H1 (cell line): ENCODE measurements around the gene FGF11. TPM values are rescaled to one million over a fixed set of nuclear protein-coding genes. Genes with fewer than 3 reads are reported as not detected.

Experiments used
- CTCF ChIA-PET: fragments of 300-600 bp; sonication (Branson Sonifier 250); formaldehyde crosslinking; loops from one replicate; lab custom pipeline; 2021; ENCODE audit not compliant: partially characterized antibody; lab: Charles Lee
- POLR2A ChIA-PET: fragments of 300-600 bp; sonication (Branson Sonifier 250); formaldehyde crosslinking; loops from one replicate; lab custom pipeline; 2021; ENCODE audit warnings: inconsistent platforms; ENCODE audit not compliant: partially characterized antibody; lab: Charles Lee
- DNase-seq, 2 experiments: peaks; one replicate each; pipeline versions ENCODE4 v3.0.0 to v3.0.0-alpha.2; 2010 to 2022; ENCODE audit warnings: low spot score in 2 of 2, low read depth in 1 of 2, mixed read lengths in 1 of 2
- FAIRE-seq: peaks from 2 replicates; lab custom pipeline; 2011; peaks lifted over from hg19 to GRCh38; lab: Jason Lieb, UNC
- H2AFZ ChIP-seq: 2 replicates; pipeline ENCODE4 v1.8.1; 2012; ENCODE audit warnings: low read length, inconsistent platforms
- H2AK5ac ChIP-seq: 2 replicates; pipeline ENCODE4 v1.6.1; 2013; ENCODE audit warnings: low read depth, low read length
- H2BK120ac ChIP-seq: replicated peaks from 2 replicates; pipeline ENCODE3; 2013; ENCODE audit warnings: low read depth, low read length, inconsistent platforms
- H2BK12ac ChIP-seq: 2 replicates; pipeline ENCODE4 v1.6.1; 2013; ENCODE audit warnings: low read depth, low read length
- H2BK15ac ChIP-seq: 2 replicates; pipeline ENCODE4 v1.6.1; 2013; ENCODE audit warnings: low read length
- H2BK20ac ChIP-seq: 2 replicates; pipeline ENCODE4 v1.6.1; 2013; ENCODE audit warnings: low read length
- H2BK5ac ChIP-seq: 2 replicates; pipeline ENCODE4 v1.6.1; 2013; ENCODE audit warnings: low read depth, low read length
- H3K14ac ChIP-seq: 2 replicates; pipeline ENCODE4 v1.6.1; 2013; ENCODE audit warnings: inconsistent platforms; ENCODE audit not compliant: insufficient read length
- H3K18ac ChIP-seq: 2 replicates; pipeline ENCODE4 v1.6.1; 2013; ENCODE audit warnings: low read length; ENCODE audit errors: extremely low read depth
- H3K23ac ChIP-seq: 2 replicates; pipeline ENCODE4 v1.6.1; 2013; ENCODE audit warnings: inconsistent platforms; ENCODE audit not compliant: insufficient read length
- H3K23me2 ChIP-seq: 2 replicates; pipeline ENCODE4 v1.6.1; 2013; ENCODE audit warnings: low read depth, low read length
- H3K27ac ChIP-seq: 2 replicates; pipeline ENCODE4 v1.6.1; 2011; ENCODE audit warnings: low read depth, low read length, inconsistent platforms
- H3K27me3 ChIP-seq, 4 experiments: replicated peaks in 1 of 4; 1 replicate in 1 of 4; 2 replicates in 3 of 4; pipeline versions ENCODE4 v1.6.1 to v1.8.1; 2011 to 2013; ENCODE audit warnings: low read length in 3 of 4, mild to moderate bottlenecking in 3 of 4, inconsistent platforms in 2 of 4, mixed read lengths in 2 of 4, moderate library complexity in 1 of 4; ENCODE audit not compliant: control insufficient read depth in 3 of 4, insufficient read depth in 3 of 4; ENCODE audit errors: extremely low read depth in 1 of 4
- H3K36me3 ChIP-seq, 4 experiments: 2 replicates each; pipeline versions ENCODE4 v1.6.1 to v1.8.1; 2011 to 2013; ENCODE audit warnings: mild to moderate bottlenecking in 4 of 4, low read length in 3 of 4, moderate library complexity in 2 of 4, control low read depth in 1 of 4, inconsistent platforms in 1 of 4; ENCODE audit not compliant: insufficient read depth in 4 of 4, control insufficient read depth in 2 of 4
- H3K4ac ChIP-seq: replicated peaks from 2 replicates; pipeline ENCODE3; 2013; ENCODE audit warnings: low read length, low read depth, mixed read lengths, inconsistent platforms; ENCODE audit not compliant: insufficient read length
- H3K4me1 ChIP-seq, 4 experiments: replicated peaks in 1 of 4; 1 replicate in 1 of 4; 2 replicates in 3 of 4; pipeline versions ENCODE4 v1.6.1 to v1.8.1; 2011 to 2013; ENCODE audit warnings: low read length in 3 of 4, inconsistent platforms in 2 of 4, mixed read lengths in 1 of 4; ENCODE audit not compliant: insufficient read depth in 4 of 4, control insufficient read depth in 3 of 4
- H3K4me2 ChIP-seq, 2 experiments: 2 replicates each; pipeline versions ENCODE4 v1.6.1 to v1.8.1; 2011 to 2013; ENCODE audit warnings: low read depth in 2 of 2, low read length in 2 of 2, control low read depth in 1 of 2, inconsistent platforms in 1 of 2, mild to moderate bottlenecking in 1 of 2; ENCODE audit not compliant: insufficient read depth in 1 of 2
- H3K4me3 ChIP-seq, 4 experiments: fragments of 200-600, 300-600 bp in 1 of 4; sonication (generic), shearing (Covaris generic), sonication (Bioruptor Twin) in 1 of 4; 2 replicates each; pipeline versions ENCODE4 v1.5.1 to v1.8.1; 2011 to 2016; ENCODE audit warnings: low read length in 4 of 4, low read depth in 3 of 4, control low read depth in 2 of 4, inconsistent platforms in 2 of 4, mild to moderate bottlenecking in 2 of 4, mixed read lengths in 1 of 4, moderate library complexity in 1 of 4; ENCODE audit not compliant: insufficient read depth in 2 of 4; ENCODE audit errors: extremely low read depth in 1 of 4
- H3K56ac ChIP-seq: replicated peaks from 2 replicates; pipeline ENCODE3; 2013; ENCODE audit warnings: low read depth, mild to moderate bottlenecking, mixed read lengths, low read length, inconsistent platforms; ENCODE audit not compliant: insufficient read length
- H3K79me1 ChIP-seq: 2 replicates; pipeline ENCODE4 v1.6.1; 2013; ENCODE audit warnings: low read depth, low read length, control low read depth
- H3K79me2 ChIP-seq, 2 experiments: 2 replicates each; pipeline versions ENCODE4 v1.6.1 to v1.8.1; 2012 to 2013; ENCODE audit warnings: low read length in 2 of 2, mild to moderate bottlenecking in 2 of 2, inconsistent platforms in 1 of 2; ENCODE audit not compliant: insufficient read depth in 2 of 2, control insufficient read depth in 1 of 2
- H3K9ac ChIP-seq, 4 experiments: replicated peaks in 1 of 4; 1 replicate in 1 of 4; 2 replicates in 3 of 4; pipeline versions ENCODE4 v1.6.1 to v1.8.1; 2011 to 2013; ENCODE audit warnings: low read depth in 3 of 4, low read length in 3 of 4, control low read depth in 2 of 4, mild to moderate bottlenecking in 2 of 4, moderate library complexity in 2 of 4, inconsistent platforms in 1 of 4; ENCODE audit errors: extremely low read depth in 1 of 4
- H3K9me3 ChIP-seq, 2 experiments: 2 replicates each; pipeline versions ENCODE4 v1.6.1 to v1.8.1; 2012 to 2013; ENCODE audit warnings: mild to moderate bottlenecking in 2 of 2, moderate library complexity in 2 of 2, control low read depth in 1 of 2, inconsistent platforms in 1 of 2, low read depth in 1 of 2, low read length in 1 of 2, mixed read lengths in 1 of 2; ENCODE audit not compliant: insufficient read depth in 2 of 2
- H4K20me1 ChIP-seq, 2 experiments: replicated peaks in 1 of 2; 2 replicates each; pipeline versions ENCODE3 to v1.8.1; 2011 to 2013; ENCODE audit warnings: inconsistent platforms in 2 of 2, low read length in 2 of 2, mild to moderate bottlenecking in 1 of 2; ENCODE audit not compliant: insufficient read depth in 2 of 2, control insufficient read depth in 1 of 2
- H4K5ac ChIP-seq: 2 replicates; pipeline ENCODE4 v1.6.1; 2013; ENCODE audit warnings: low read length, low read depth, mixed read lengths, inconsistent platforms; ENCODE audit not compliant: insufficient read length
- H4K8ac ChIP-seq: 2 replicates; pipeline ENCODE4 v1.8.0; 2013; ENCODE audit warnings: mild to moderate bottlenecking, moderate library complexity, low read length, inconsistent platforms; ENCODE audit not compliant: insufficient read depth; ENCODE audit errors: extremely low read depth
- H4K91ac ChIP-seq: replicated peaks from 2 replicates; pipeline ENCODE3; 2013; ENCODE audit warnings: low read length, mixed read lengths, inconsistent platforms; ENCODE audit not compliant: insufficient read length
- BRCA1 ChIP-seq: IDR thresholded peaks from 2 replicates; pipeline ENCODE4 v1.6.1; 2012; ENCODE audit warnings: low read depth, low read length, improper control_type of control experiment
- CBX5 ChIP-seq: fragments of 300-800, 300-1000 bp; sonication (generic); IDR thresholded peaks from 2 replicates; pipeline ENCODE4 v1.7.1; 2016; ENCODE audit warnings: antibody characterized with exemption, low read length, low read depth
- CBX8 ChIP-seq: fragments of 300-800, 300-1000 bp; sonication (generic); IDR thresholded peaks from 2 replicates; pipeline ENCODE4 v1.7.1; 2016; ENCODE audit warnings: low read depth, low read length, borderline replicate concordance
- CHD2 ChIP-seq: IDR thresholded peaks from 2 replicates; pipeline ENCODE4 v1.6.1; 2012; ENCODE audit warnings: low read length, improper control_type of control experiment
- CTBP2 ChIP-seq: IDR thresholded peaks from 2 replicates; pipeline ENCODE4 v1.7.0; 2011; ENCODE audit warnings: borderline replicate concordance, mild to moderate bottlenecking, moderate library complexity, mixed read lengths, low read length; ENCODE audit not compliant: insufficient read depth, insufficient read length
- EZH2 ChIP-seq: fragments of 200-600 bp; sonication (generic); IDR thresholded peaks from 2 replicates; pipeline ENCODE4 v1.7.1; 2012; ENCODE audit warnings: low read depth, mild to moderate bottlenecking, moderate library complexity, low read length, inconsistent platforms; ENCODE audit not compliant: severe bottlenecking
- SAP30 ChIP-seq: fragments of 300-600 bp; sonication (generic); IDR thresholded peaks from 2 replicates; pipeline ENCODE4 v1.7.1; 2012; ENCODE audit warnings: low read length, moderate library complexity, mild to moderate bottlenecking, inconsistent platforms; ENCODE audit not compliant: insufficient read depth, insufficient replicate concordance
- TCF12 ChIP-seq: IDR thresholded peaks from 2 replicates; pipeline ENCODE4 v1.6.1; 2011; ENCODE audit warnings: low read depth, mild to moderate bottlenecking, low read length
- TEAD4 ChIP-seq: IDR thresholded peaks from 2 replicates; pipeline ENCODE4 v1.6.1; 2012; ENCODE audit warnings: low read depth, low read length, inconsistent platforms, mixed read lengths
- WGBS, 2 experiments: shearing (Covaris generic) in 1 of 2; methylation state at CpG; one replicate each; pipeline versions ENCODE4 v1.1.6 to v1.1.7; 2013 to 2015; ENCODE audit warnings: low lambda C conversion rate in 2 of 2, mixed read lengths in 2 of 2, inconsistent platforms in 1 of 2, low coverage in 1 of 2, missing lambda C conversion rate in 1 of 2; ENCODE audit not compliant: insufficient replicate concordance in 2 of 2, insufficient coverage in 1 of 2, insufficient read length in 1 of 2; ENCODE audit errors: extremely low coverage in 1 of 2, missing lambda C conversion rate in 1 of 2; 5-methylcytosine and 5-hydroxymethylcytosine counted together
- polyA plus RNA-seq, 7 experiments: library from polyadenylated mRNA; depleted of rRNA in 3 of 7; stranded (reverse) in 5 of 7; unstranded in 2 of 7; fragments of >200 nt in 5 of 7; fragments of 200-250 nt in 2 of 7; gene quantifications; 1 replicate in 5 of 7; 2 replicates in 1 of 7; 4 replicates in 1 of 7; pipeline versions ENCODE4 v1.2.1 to v1.2.3, GENCODE V29; 2011 to 2013; ENCODE audit warnings: missing spikeins in 2 of 7, mixed read lengths in 2 of 7
- total RNA-seq: library from RNA; stranded (reverse); fragmentation: NEBNext Ultra II Directional; extraction: Animal tissue kit (Norgen Biotek cat#: 25700); gene quantifications from 2 replicates; pipeline ENCODE4 v1.2.1, GENCODE V29; 2021

FGF11 gene
- total and polyA plus RNA-seq, 2 of the 8 experiments (the other 6 are each of a cell fraction or from before 2014, with no cell fraction given): 11.8 to 26.1 TPM

DNA sequence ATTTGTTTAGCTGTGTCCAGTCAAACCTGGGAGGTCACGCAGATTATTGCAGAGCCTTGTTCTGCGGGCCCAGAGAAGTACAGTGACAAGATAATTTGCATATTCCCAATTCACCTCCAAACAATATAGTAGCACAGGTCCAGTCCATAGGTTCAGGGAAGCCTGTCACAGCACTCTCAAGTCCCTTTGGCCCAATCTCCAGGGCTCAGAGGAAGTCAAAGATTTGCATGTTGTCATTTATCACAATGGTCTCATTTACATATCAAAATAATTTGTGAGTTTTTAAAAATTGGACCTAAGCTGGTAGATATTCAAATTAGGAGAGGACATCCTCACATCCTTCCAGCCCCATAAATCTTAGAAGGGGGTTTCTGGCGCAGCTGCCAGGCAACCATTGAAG is 28.2 kb downstream of the FGF11 start:
- Histone ChIP-seq H3K4me1 (no peaks in the 10 kb centered on the region), H3K4ac (no peak overlapping the region), H4K8ac (no peak overlapping the region), H2BK5ac (no peak overlapping the region), H4K5ac (no peak overlapping the region), H2BK15ac (no peak overlapping the region), H2AFZ (no peak overlapping the region), H3K56ac (no peak overlapping the region), H2AK5ac (no peak overlapping the region), H3K79me2 (no peaks in the 10 kb centered on the region; a peak in 1 of 4 replicates), H3K9me3 (no peaks in the 10 kb centered on the region), H2BK12ac (no peak overlapping the region), H3K23me2 (no peaks in the 10 kb centered on the region), H3K79me1 (peaks cover 2% of the 10 kb centered on the region), H3K18ac (no peak overlapping the region), H3K23ac (no peak overlapping the region), H3K4me2 (no peak overlapping the region), H3K36me3 (peaks cover 0 to 3% (median under 1%) of the 10 kb centered on the region in 4 experiments; a peak in 3 of 8 replicates), H3K9ac (no peak overlapping the region), H3K14ac (no peak overlapping the region), H3K27me3 (no peaks in the 10 kb centered on the region), H2BK120ac (no peak overlapping the region), H3K4me3 (no peak overlapping the region), H4K20me1 (peaks cover 0 to 1% of the 10 kb centered on the region in 2 experiments), H4K91ac (no peak overlapping the region), H2BK20ac (no peak overlapping the region), H3K27ac (no peak overlapping the region)
- CTCF ChIA-PET: interaction anchor here (1.0 to 1.6 kb wide), 3 partner anchors 13 to 48 kb away, joined by 3 read pairs; no protein-coding TSS in a partner anchor
- no peak for TF ChIP-seq CBX5
- no peak for TF ChIP-seq TCF12
- no peak for TF ChIP-seq TEAD4
- no peak for TF ChIP-seq CHD2
- no peak for TF ChIP-seq CTBP2
- no peak for TF ChIP-seq EZH2
- no peak for TF ChIP-seq BRCA1
- no peak for TF ChIP-seq SAP30
- no peak for TF ChIP-seq CBX8
- WGBS, 2 experiments: 89% methylated on average over 3 of the region's 3 CpGs; no CpG with 5 or more reads in 1 of the 2 experiments
- FAIRE-seq (no peak), DNase-seq (no peak)
- POLR2A ChIA-PET: interaction anchor here (0.8 to 13.8 kb wide), 5 partner anchors 14 to 116 kb away, joined by 3 to 200 read pairs (median 4); partner anchors contain the start of genes POLR2A, SLC35G6 and ZBTB4
